Immature natural killer cell (primary cell): ENCODE measurements around the gene MPRIP. TPM values are rescaled to one million over a fixed set of nuclear protein-coding genes. Genes with fewer than 3 reads are reported as not detected.

Experiments
- DNase-seq, 3 donors: peaks; one replicate each; pipeline ENCODE4 v3.0.0; 2022; ENCODE audit warnings: mixed read lengths in 1 of 3
- H3K27ac Mint-ChIP-seq, 6 donors: one replicate each; pipeline ENCODE4 v1.8.0; 2020; ENCODE audit warnings: mixed read lengths in 6 of 6, mild to moderate bottlenecking in 5 of 6, inconsistent platforms in 4 of 6, moderate library complexity in 3 of 6
- H3K27me3 Mint-ChIP-seq, 3 donors: one replicate each; pipeline ENCODE4 v1.8.0; 2020 to 2021; ENCODE audit warnings: low read depth in 3 of 3, mild to moderate bottlenecking in 3 of 3, mixed read lengths in 3 of 3, moderate library complexity in 3 of 3, inconsistent platforms in 1 of 3
- H3K36me3 Mint-ChIP-seq, 3 donors: one replicate each; pipeline ENCODE4 v1.8.0; 2020; ENCODE audit warnings: mixed read lengths in 3 of 3, inconsistent platforms in 2 of 3, mild to moderate bottlenecking in 2 of 3
- H3K4me1 Mint-ChIP-seq, 2 donors: one replicate each; pipeline ENCODE4 v1.8.0; 2020; ENCODE audit warnings: inconsistent platforms in 2 of 2, mild to moderate bottlenecking in 2 of 2, mixed read lengths in 2 of 2, moderate library complexity in 1 of 2
- H3K4me3 Mint-ChIP-seq, 5 donors: one replicate each; pipeline ENCODE4 v1.8.0; 2020; ENCODE audit warnings: mild to moderate bottlenecking in 5 of 5, mixed read lengths in 5 of 5, inconsistent platforms in 3 of 5, moderate library complexity in 3 of 5
- H3K9me3 Mint-ChIP-seq, 6 donors: one replicate each; pipeline ENCODE4 v1.8.0; 2020; ENCODE audit warnings: mild to moderate bottlenecking in 6 of 6, mixed read lengths in 6 of 6, inconsistent platforms in 4 of 6, moderate library complexity in 3 of 6
- polyA plus RNA-seq, 3 donors: library from polyadenylated mRNA; unstranded; fragments of 300-500 nt; fragmentation: Illumina TruSeq; gene quantifications; one replicate each; pipeline ENCODE4 v1.2.3, GENCODE V29; 2021

The MPRIP gene
- polyA plus RNA-seq, 3 donors from 2014 or later, result 1.2 to 15.1 (median 4.2) TPM

- H3K27ac Mint-ChIP-seq, result no peak overlapping the region
- peaks cover 5 to 6% (median 5%) of the 10 kb centered on the region in 3 donors for H3K36me3 Mint-ChIP-seq
- H3K4me3 Mint-ChIP-seq, result no peak overlapping the region
- H3K4me1 Mint-ChIP-seq, result peaks cover 66 to 93% of the 10 kb centered on the region in 2 donors
- H3K27me3 Mint-ChIP-seq, result peaks cover 0 to 4% (median 2%) of the 10 kb centered on the region in 3 donors
- DNase-seq, result no peak
- peaks cover 0 to 1% (median 0%) of the 10 kb centered on the region in 6 donors for H3K9me3 Mint-ChIP-seq
Measured at GRCh38 chr17:17070931-17071330, 28.7 kb downstream of the MPRIP start.

GRCh38 chr17:17071531-17072360, 29.5 kb downstream of the MPRIP start:
- H3K4me1 Mint-ChIP-seq, result peaks cover 65 to 91% of the 10 kb centered on the region in 2 donors
- peak overlapping the region in 3 of 6 donors; percentile 7 to 68 (median 58) for H3K27ac Mint-ChIP-seq
- DNase-seq, result no peak

DNA sequence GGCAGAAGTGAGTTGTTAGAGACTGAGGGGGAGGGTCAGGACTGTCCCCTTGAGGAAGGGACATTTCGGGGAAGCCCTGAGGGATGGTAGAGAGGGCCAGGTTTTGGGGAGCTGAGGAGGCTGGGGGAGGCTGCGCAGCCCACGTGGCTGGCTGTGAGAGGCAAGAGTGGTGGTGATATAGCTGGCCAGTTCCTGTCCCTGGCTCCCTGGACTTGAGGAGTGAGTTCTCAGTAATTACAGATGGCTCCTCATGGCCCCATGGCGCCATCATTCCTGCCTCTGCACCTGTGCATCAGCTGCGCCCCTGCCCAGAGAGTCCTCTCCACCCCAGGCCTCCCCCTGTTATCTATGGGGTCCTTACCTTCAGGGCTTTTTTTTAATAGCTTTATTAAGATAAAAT, 30.3 kb downstream of the MPRIP start:
- Mint-ChIP-seq H3K4me1 (peaks cover 59 to 85% of the 10 kb centered on the region in 2 donors), H3K4me3 (no peak overlapping the region), H3K36me3 (peaks cover 5 to 10% (median 9%) of the 10 kb centered on the region in 3 donors), H3K27ac (peak overlapping the region in 2 of 6 donors; percentile 58 to 64), H3K9me3 (peaks cover 0 to 1% (median 0%) of the 10 kb centered on the region in 6 donors), H3K27me3 (peaks cover 0 to 4% (median 0%) of the 10 kb centered on the region in 3 donors)
- DNase-seq, result no peak

More at GRCh38 chr17:17071531-17072360, 29.5 kb downstream of the MPRIP start:
- Mint-ChIP-seq H3K27me3 (peaks cover 0 to 4% (median 2%) of the 10 kb centered on the region in 3 donors), H3K36me3 (peaks cover 5 to 6% (median 5%) of the 10 kb centered on the region in 3 donors), H3K9me3 (peaks cover 0 to 1% (median 0%) of the 10 kb centered on the region in 6 donors), H3K4me3 (no peak overlapping the region)

GRCh38 chr17:17073030-17073564, 30.8 kb downstream of the MPRIP start:
- Mint-ChIP-seq H3K27ac (peak overlapping the region in 4 of 6 donors; percentile 12 to 87 (median 54)), H3K4me1 (peaks cover 57 to 81% of the 10 kb centered on the region in 2 donors), H3K9me3 (peaks cover 0 to 1% (median 0%) of the 10 kb centered on the region in 6 donors), H3K4me3 (no peak overlapping the region), H3K36me3 (peaks cover 5 to 10% (median 9%) of the 10 kb centered on the region in 3 donors), H3K27me3 (peaks cover 0 to 4% (median 0%) of the 10 kb centered on the region in 3 donors)
- DNase-seq, result no peak

DNA sequence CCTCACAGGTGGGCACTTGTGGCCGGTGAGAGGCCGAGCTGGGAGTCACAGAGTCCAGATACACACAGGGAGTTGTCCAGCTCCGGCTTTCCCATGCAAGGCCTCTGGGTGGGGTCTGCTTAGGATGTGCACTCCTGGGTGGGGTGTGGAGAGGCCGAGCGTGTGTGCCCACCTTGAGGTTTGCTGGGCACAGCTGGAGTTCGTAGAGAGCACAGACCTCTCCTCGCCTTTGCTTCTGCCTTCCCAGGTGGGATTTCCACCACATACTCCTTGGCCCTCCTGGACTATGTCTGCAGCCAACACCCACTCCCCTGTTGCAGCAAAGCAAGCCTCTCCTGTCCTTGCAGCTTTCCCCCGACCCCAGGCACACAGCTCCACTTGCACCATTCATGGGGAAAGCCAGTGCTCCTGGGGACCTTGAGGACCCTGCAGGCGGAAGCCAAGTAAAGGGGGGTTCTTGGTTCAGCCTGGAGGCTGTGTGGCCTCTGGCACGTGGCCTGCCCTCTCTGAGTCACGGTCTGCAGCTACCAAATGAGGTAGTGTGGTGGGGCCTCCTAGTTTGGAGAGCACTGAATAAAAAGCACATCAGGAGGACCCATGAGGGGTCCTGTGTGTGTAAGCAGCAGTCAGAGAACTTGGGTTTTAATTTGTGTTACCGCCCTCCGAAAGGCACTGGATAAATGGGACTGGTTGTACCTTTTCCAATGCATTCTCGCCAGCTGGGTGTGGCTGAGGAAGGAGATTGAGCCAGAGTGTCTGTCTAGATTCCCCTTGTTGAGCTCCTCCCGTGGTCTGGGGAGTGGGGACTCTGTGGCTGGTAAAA, 31.5 kb downstream of the MPRIP start:
- peaks cover 5 to 13% (median 10%) of the 10 kb centered on the region in 3 donors for H3K36me3 Mint-ChIP-seq
- peaks cover 0 to 4% (median 0%) of the 10 kb centered on the region in 3 donors for H3K27me3 Mint-ChIP-seq

DNA sequence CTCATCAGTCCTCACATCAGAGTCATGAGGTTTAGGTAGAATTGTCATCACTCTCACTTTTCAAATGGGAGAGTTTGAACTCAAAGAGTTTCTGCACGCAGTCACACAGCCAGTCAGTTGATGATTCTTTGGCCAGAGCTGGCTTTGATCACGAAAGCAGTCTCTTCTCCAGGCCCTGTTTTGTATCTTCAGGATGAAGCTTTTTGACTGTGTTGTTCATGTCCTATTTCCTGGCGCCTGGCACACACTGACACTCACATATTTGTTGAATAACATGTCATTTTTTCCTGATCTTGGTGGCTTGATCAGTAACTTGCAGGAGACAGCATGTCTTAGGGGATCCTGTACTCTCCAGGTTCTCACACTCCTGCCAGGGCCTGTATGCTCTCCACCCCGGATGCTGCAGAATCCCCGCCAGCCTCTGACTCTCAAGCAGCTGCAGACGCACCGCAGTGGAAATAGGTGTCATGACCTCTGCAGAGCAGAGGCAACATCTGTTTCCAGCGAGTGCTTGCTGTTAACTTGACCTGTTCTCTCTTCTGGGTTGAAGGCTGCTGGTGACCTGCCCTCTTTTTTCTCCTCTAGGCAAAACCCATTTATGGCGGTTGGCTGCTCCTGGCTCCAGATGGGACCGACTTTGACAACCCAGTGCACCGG, 33.0 kb downstream of the MPRIP start:
- Mint-ChIP-seq H3K27me3 (peaks cover 0 to 4% (median 0%) of the 10 kb centered on the region in 3 donors), H3K36me3 (peaks cover 1 to 15% (median 6%) of the 10 kb centered on the region in 3 donors), H3K4me3 (no peak overlapping the region), H3K9me3 (no peaks in the 10 kb centered on the region), H3K4me1 (peaks cover 52 to 73% of the 10 kb centered on the region in 2 donors), H3K27ac (peak overlapping the region in 5 of 6 donors; percentile 2 to 64 (median 38))
- DNase-seq, result no peak

More for the DNA sequence above, 31.5 kb downstream of the MPRIP start:
- no peak for DNase-seq
- H3K9me3 Mint-ChIP-seq, result peaks cover 0 to 1% (median 0%) of the 10 kb centered on the region in 6 donors
- H3K4me1 Mint-ChIP-seq, result peaks cover 55 to 82% of the 10 kb centered on the region in 2 donors
- H3K27ac Mint-ChIP-seq, result peak overlapping the region in 2 of 6 donors; percentile 20 to 38
- H3K4me3 Mint-ChIP-seq, result no peak overlapping the region

GRCh38 chr17:17076066-17076465, 33.8 kb downstream of the MPRIP start:
- H3K36me3 Mint-ChIP-seq, result peaks cover 0 to 13% (median 4%) of the 10 kb centered on the region in 3 donors
- no peaks in the 10 kb centered on the region for H3K9me3 Mint-ChIP-seq
- peaks cover 0 to 4% (median 0%) of the 10 kb centered on the region in 3 donors for H3K27me3 Mint-ChIP-seq
- peak overlapping the region in 3 of 6 donors; percentile 20 to 69 (median 38) for H3K27ac Mint-ChIP-seq
- peaks cover 49 to 67% of the 10 kb centered on the region in 2 donors for H3K4me1 Mint-ChIP-seq
- no peak overlapping the region for H3K4me3 Mint-ChIP-seq
- no peak for DNase-seq

DNA sequence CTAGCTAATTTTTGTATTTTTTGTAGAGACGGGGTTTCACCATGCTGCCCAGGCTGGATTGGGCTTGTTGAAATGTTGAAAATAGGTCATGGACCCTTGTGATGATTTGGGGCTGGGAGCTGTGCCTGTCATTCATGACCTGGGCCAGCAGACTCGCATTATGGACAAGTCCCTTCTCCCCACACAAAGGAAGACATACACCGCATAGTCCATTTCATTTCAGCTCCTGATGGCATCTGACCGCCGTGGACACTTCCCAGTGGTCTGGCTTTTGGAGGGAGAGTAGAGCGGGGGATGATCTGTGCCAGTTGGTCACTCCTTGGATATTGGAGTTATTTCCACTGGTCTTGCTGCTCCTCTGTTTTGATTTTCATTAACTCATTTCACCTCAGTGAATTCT, 34.8 kb downstream of the MPRIP start:
- Mint-ChIP-seq H3K4me3 (no peak overlapping the region), H3K36me3 (peaks cover 0 to 13% (median 4%) of the 10 kb centered on the region in 3 donors), H3K9me3 (no peaks in the 10 kb centered on the region), H3K4me1 (peaks cover 40 to 60% of the 10 kb centered on the region in 2 donors), H3K27me3 (peaks cover 0 to 2% (median 0%) of the 10 kb centered on the region in 3 donors), H3K27ac (no peak overlapping the region)
- DNase-seq, result no peak

DNA sequence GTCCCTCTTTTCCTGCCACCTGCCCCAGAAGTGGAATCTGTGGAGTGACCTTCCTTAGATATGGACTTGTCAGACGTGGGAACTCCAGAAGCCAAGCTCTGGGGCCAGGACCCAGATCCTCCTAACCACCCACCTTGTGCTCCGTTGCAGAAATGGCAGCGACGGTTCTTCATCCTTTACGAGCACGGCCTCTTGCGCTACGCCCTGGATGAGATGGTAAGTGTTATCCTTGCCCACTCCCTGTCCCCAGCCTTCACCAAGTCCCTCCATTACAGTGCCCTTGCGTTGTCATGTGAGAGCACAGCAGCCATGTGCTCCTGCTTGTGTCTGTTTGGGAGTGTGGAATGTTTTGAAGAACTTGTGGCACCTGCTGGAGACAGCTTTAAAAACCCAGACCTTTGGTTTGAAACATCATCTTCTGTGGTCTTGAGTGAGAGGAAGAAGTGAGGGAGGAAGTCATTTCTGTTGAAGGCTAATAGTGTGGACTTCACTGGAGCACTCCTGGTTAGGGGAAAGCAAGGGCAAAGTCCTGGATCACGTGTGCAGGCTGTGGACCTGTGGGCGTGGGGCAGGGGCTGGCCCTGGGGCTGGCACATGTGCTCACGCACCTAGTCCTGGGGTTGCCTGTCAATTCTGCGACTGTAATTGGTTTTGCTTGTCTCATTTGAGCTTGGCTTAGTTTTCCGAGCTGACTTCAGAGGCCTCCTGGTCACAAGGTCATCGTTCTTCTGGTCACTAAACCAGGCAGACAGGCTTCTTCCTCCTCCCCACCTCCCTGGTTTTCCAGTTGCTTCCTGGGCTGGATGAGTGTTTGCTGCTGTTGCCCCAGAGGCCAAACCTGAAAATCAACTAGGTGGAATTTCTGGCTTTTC, 35.8 kb downstream of the MPRIP start:
- DNase-seq, result no peak
- no peak overlapping the region for H3K27ac Mint-ChIP-seq
- H3K27me3 Mint-ChIP-seq, result peaks cover 0 to 2% (median 0%) of the 10 kb centered on the region in 3 donors
- H3K4me1 Mint-ChIP-seq, result peaks cover 38 to 51% of the 10 kb centered on the region in 2 donors
- H3K4me3 Mint-ChIP-seq, result no peak overlapping the region
- H3K36me3 Mint-ChIP-seq, result peaks cover 0 to 16% (median 4%) of the 10 kb centered on the region in 3 donors
- H3K9me3 Mint-ChIP-seq, result no peaks in the 10 kb centered on the region

DNA sequence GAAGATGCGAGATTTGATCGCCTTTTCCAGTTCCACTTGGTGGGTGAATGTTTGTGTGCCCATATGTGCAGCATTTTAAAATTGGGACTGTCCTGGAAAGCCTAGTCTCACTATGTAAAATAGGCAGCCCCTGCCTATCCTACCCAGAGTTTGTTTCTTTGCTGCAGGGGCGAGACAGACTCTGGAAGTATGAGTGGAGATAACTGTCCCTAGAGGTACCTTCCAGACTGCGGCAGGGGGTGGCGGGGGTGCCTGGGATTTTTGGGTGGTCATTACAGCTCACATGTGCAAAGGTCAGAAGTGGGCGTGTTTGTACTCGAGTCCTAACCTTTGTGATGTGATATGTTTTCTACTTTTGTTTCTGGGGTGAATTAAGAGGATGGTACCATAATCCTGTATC, 36.6 kb downstream of the MPRIP start:
- Mint-ChIP-seq H3K9me3 (no peaks in the 10 kb centered on the region), H3K36me3 (peaks cover 0 to 16% (median 4%) of the 10 kb centered on the region in 3 donors), H3K27ac (no peak overlapping the region), H3K4me1 (peaks cover 33 to 43% of the 10 kb centered on the region in 2 donors), H3K4me3 (no peak overlapping the region), H3K27me3 (peaks cover 0 to 2% (median 0%) of the 10 kb centered on the region in 3 donors)
- DNase-seq, result no peak

- peak overlapping the region in 1 of 6 donors; percentile 68 for H3K27ac Mint-ChIP-seq
- no peaks in the 10 kb centered on the region for H3K9me3 Mint-ChIP-seq
- no peak overlapping the region for H3K4me3 Mint-ChIP-seq
- peaks cover 0 to 16% (median 4%) of the 10 kb centered on the region in 3 donors for H3K36me3 Mint-ChIP-seq
- peaks cover 29 to 38% of the 10 kb centered on the region in 2 donors for H3K4me1 Mint-ChIP-seq
- DNase-seq, result no peak
- H3K27me3 Mint-ChIP-seq, result peaks cover 0 to 2% (median 0%) of the 10 kb centered on the region in 3 donors
Measured at GRCh38 chr17:17079336-17079735, 37.1 kb downstream of the MPRIP start.

GRCh38 chr17:17079761-17080160, 37.5 kb downstream of the MPRIP start:
- no peak overlapping the region for H3K27ac Mint-ChIP-seq
- no peaks in the 10 kb centered on the region for H3K27me3 Mint-ChIP-seq
- no peaks in the 10 kb centered on the region for H3K9me3 Mint-ChIP-seq
- no peak overlapping the region for H3K4me3 Mint-ChIP-seq
- peaks cover 25 to 34% of the 10 kb centered on the region in 2 donors for H3K4me1 Mint-ChIP-seq
- H3K36me3 Mint-ChIP-seq, result peaks cover 0 to 16% (median 4%) of the 10 kb centered on the region in 3 donors
- DNase-seq, result no peak
